Measurements from ENCODE around the gene MYO1D. TPM values are rescaled to one million over a fixed set of nuclear protein-coding genes. Genes with fewer than 3 reads are reported as not detected.
A peak's percentile ranks its signal among the peaks of the same experiment; 100 is the strongest.

Gene MYO1D
- total RNA-seq, 1 donor = 160 TPM

GRCh38 chr17:32484628-32485027 lies 392.3 kb downstream of the MYO1D start:
- Histone ChIP-seq H3K79me2 (ENCODE audit: insufficient read depth, low read length) (no peaks in the 10 kb centered on the region), H3K4me2 (ENCODE audit: insufficient read depth, low read length) (no peak overlapping the region), H3K36me3 (ENCODE audit: insufficient read depth, low read length) (peaks cover 31% of the 10 kb centered on the region), H3K4me1 (ENCODE audit: insufficient read depth, low read length) (peaks cover 16% of the 10 kb centered on the region), H2AFZ (ENCODE audit: low read length) (no peak overlapping the region), H3K27me3 (ENCODE audit: insufficient read depth, low read length) (no peaks in the 10 kb centered on the region), H4K20me1 (ENCODE audit: insufficient read depth, low read length) (peaks cover 10% of the 10 kb centered on the region), H3K27ac (ENCODE audit: low read depth, low read length) (no peak overlapping the region), H3K4me3 (ENCODE audit: insufficient read depth, low read length) (no peak overlapping the region), H3K9me3 (ENCODE audit: low read depth, low read length) (no peaks in the 10 kb centered on the region)
- no peak for TF ChIP-seq CTCF (IDR thresholded peaks at IDR 0.05; ENCODE audit: extremely low read depth, low read depth, low read length)
- DNase-seq (ENCODE audit: insufficient read length, low spot score, missing footprints) = peak; percentile 26

GRCh38 chr17:32484041-32484461 lies 392.9 kb downstream of the MYO1D start:
- Histone ChIP-seq H2AFZ (ENCODE audit: low read length) (no peak overlapping the region), H4K20me1 (ENCODE audit: insufficient read depth, low read length) (peaks cover 10% of the 10 kb centered on the region), H3K79me2 (ENCODE audit: insufficient read depth, low read length) (no peaks in the 10 kb centered on the region), H3K4me1 (ENCODE audit: insufficient read depth, low read length) (peaks cover 16% of the 10 kb centered on the region), H3K9me3 (ENCODE audit: low read depth, low read length) (no peaks in the 10 kb centered on the region), H3K4me3 (ENCODE audit: insufficient read depth, low read length) (no peak overlapping the region), H3K36me3 (ENCODE audit: insufficient read depth, low read length) (peaks cover 37% of the 10 kb centered on the region), H3K27me3 (ENCODE audit: insufficient read depth, low read length) (no peaks in the 10 kb centered on the region), H3K27ac (ENCODE audit: low read depth, low read length) (no peak overlapping the region), H3K4me2 (ENCODE audit: insufficient read depth, low read length) (no peak overlapping the region)
- TF ChIP-seq CTCF (IDR thresholded peaks at IDR 0.05; ENCODE audit: extremely low read depth, low read depth, low read length) = no peak
- peak; percentile 54 for DNase-seq (ENCODE audit: insufficient read length, low spot score, missing footprints)

GRCh38 chr17:32483451-32484019 lies 393.4 kb downstream of the MYO1D start:
- no peak overlapping the region for H3K27ac ChIP-seq (ENCODE audit: low read depth, low read length)
- H3K4me3 ChIP-seq (ENCODE audit: insufficient read depth, low read length) = no peak overlapping the region
- peaks cover 10% of the 10 kb centered on the region for H4K20me1 ChIP-seq (ENCODE audit: insufficient read depth, low read length)
- peaks cover 16% of the 10 kb centered on the region for H3K4me1 ChIP-seq (ENCODE audit: insufficient read depth, low read length)
- TF ChIP-seq CTCF (IDR thresholded peaks at IDR 0.05; ENCODE audit: extremely low read depth, low read depth, low read length) = peak; percentile 84
- no peak overlapping the region for H3K4me2 ChIP-seq (ENCODE audit: insufficient read depth, low read length)
- DNase-seq (ENCODE audit: insufficient read length, low spot score, missing footprints) = peak; percentile 94
- H3K36me3 ChIP-seq (ENCODE audit: insufficient read depth, low read length) = peaks cover 42% of the 10 kb centered on the region
- H3K9me3 ChIP-seq (ENCODE audit: low read depth, low read length) = no peaks in the 10 kb centered on the region
- H3K27me3 ChIP-seq (ENCODE audit: insufficient read depth, low read length) = no peaks in the 10 kb centered on the region
- peak overlapping the region; percentile 43 for H2AFZ ChIP-seq (ENCODE audit: low read length)
- H3K79me2 ChIP-seq (ENCODE audit: insufficient read depth, low read length) = no peaks in the 10 kb centered on the region

- DNase-seq (ENCODE audit: insufficient read length, low spot score, missing footprints) = peak; percentile 54
- no peaks in the 10 kb centered on the region for H3K9me3 ChIP-seq (ENCODE audit: low read depth, low read length)
- H3K4me1 ChIP-seq (ENCODE audit: insufficient read depth, low read length) = peaks cover 15% of the 10 kb centered on the region
- H3K27me3 ChIP-seq (ENCODE audit: insufficient read depth, low read length) = no peaks in the 10 kb centered on the region
- H3K4me3 ChIP-seq (ENCODE audit: insufficient read depth, low read length) = no peak overlapping the region
- H2AFZ ChIP-seq (ENCODE audit: low read length) = no peak overlapping the region
- no peaks in the 10 kb centered on the region for H3K79me2 ChIP-seq (ENCODE audit: insufficient read depth, low read length)
- peaks cover 50% of the 10 kb centered on the region for H3K36me3 ChIP-seq (ENCODE audit: insufficient read depth, low read length)
- peaks cover 6% of the 10 kb centered on the region for H4K20me1 ChIP-seq (ENCODE audit: insufficient read depth, low read length)
- no peak overlapping the region for H3K4me2 ChIP-seq (ENCODE audit: insufficient read depth, low read length)
- TF ChIP-seq CTCF (IDR thresholded peaks at IDR 0.05; ENCODE audit: extremely low read depth, low read depth, low read length) = no peak
- no peak overlapping the region for H3K27ac ChIP-seq (ENCODE audit: low read depth, low read length)
Observed at GRCh38 chr17:32482568-32483320, 394.2 kb downstream of the MYO1D start.

All from osteoblast (primary cell).